Measurements from ENCODE around the gene OCEL1. TPM values are rescaled to one million over a fixed set of nuclear protein-coding genes. Genes with fewer than 3 reads are reported as not detected.

Gene OCEL1
- total and polyA plus RNA-seq, 2 of the 13 experiments (the other 11 are each of a cell fraction or from before 2014, with no cell fraction given), result 10.6 to 17.2 TPM

GRCh38 chr19:17259934-17260333 is 33.9 kb downstream of the OCEL1 start:
- Histone ChIP-seq H3K4me2 (ENCODE audit: low read depth, low read length) (no peak overlapping the region), H3K4me3 (replicated peaks in 1 of 3; ENCODE audit: insufficient read depth in 1 of 3, low read depth in 2 of 3, low read length in 3 of 3) (no peak overlapping the region), H3K79me2 (ENCODE audit: insufficient read depth, low read length) (no peaks in the 10 kb centered on the region), H3K27ac (ENCODE audit: extremely low read length, insufficient read depth, low read length) (no peak overlapping the region), H3K36me3 (replicated peaks in 1 of 2; ENCODE audit: control insufficient read depth in 1 of 2, insufficient read depth in 2 of 2, low read length in 2 of 2) (no peaks in the 10 kb centered on the region), H3K27me3 (ENCODE audit: control insufficient read depth in 1 of 2, insufficient read depth in 2 of 2, low read length in 2 of 2) (no peaks in the 10 kb centered on the region), H3K9me3 (ENCODE audit: low read length) (no peaks in the 10 kb centered on the region), H3K9ac (ENCODE audit: insufficient read depth, low read depth, low read length) (no peak overlapping the region), H4K20me1 (ENCODE audit: insufficient read depth, low read length) (no peaks in the 10 kb centered on the region), H3K4me1 (ENCODE audit: insufficient read depth, low read length) (peaks cover 67% of the 10 kb centered on the region), H2AFZ (ENCODE audit: low read length) (no peak overlapping the region)
- TF ChIP-seq ZGPAT (CRISPR knock-in tag; IDR thresholded peaks at IDR 0.05) (no peak), ZNF232 (CRISPR knock-in tag; IDR thresholded peaks at IDR 0.05; ENCODE audit: borderline replicate concordance) (no peak), MED8 (CRISPR knock-in tag; IDR thresholded peaks at IDR 0.05; ENCODE audit: insufficient replicate concordance) (no peak), SNAPC4 (CRISPR knock-in tag; IDR thresholded peaks at IDR 0.05) (no peak), SRF (IDR thresholded peaks at IDR 0.05; ENCODE audit: low read depth, low read length) (no peak), ELF3 (CRISPR knock-in tag; IDR thresholded peaks at IDR 0.05) (no peak), U2AF2 (IDR thresholded peaks at IDR 0.05; ENCODE audit: low read depth, low read length) (no peak), ZBTB39 (CRISPR knock-in tag; IDR thresholded peaks at IDR 0.05) (no peak), MATR3 (CRISPR knock-in tag; IDR thresholded peaks at IDR 0.05) (no peak), CENPT (CRISPR knock-in tag; IDR thresholded peaks at IDR 0.05; ENCODE audit: low read depth) (no peak), NFE2 (CRISPR knock-in tag; IDR thresholded peaks at IDR 0.05) (no peak), MYC (CRISPR knock-in tag; IDR thresholded peaks at IDR 0.05; ENCODE audit: borderline replicate concordance) (no peak), ZSCAN12 (CRISPR knock-in tag; IDR thresholded peaks at IDR 0.05) (no peak), ZNF468 (CRISPR knock-in tag; IDR thresholded peaks at IDR 0.05) (no peak)
- BruUV-seq (replicated peaks), result no TSS peak
- POLR2A ChIA-PET, result interaction anchor here (2.0 to 3.2 kb wide), 4 partner anchors 11 to 45 kb away, joined by 8 to 18 read pairs (median 10); partner anchors contain the start of gene USE1
- WGBS (ENCODE audit: low lambda C conversion rate), result 17% methylated on average over 1 of the region's 1 CpG
- in situ Hi-C loops (cut with HindIII; ENCODE audit: extremely low pct_ligation_motif_present, low pct_unique_long_range_greater_than_20kb), result no loop called here
- CTCF ChIA-PET (ENCODE audit: low intra/inter-chr PET ratio, low total read pairs), result interaction anchor here (1.3 kb wide), 1 partner anchor 55 kb away, joined by 6 read pairs; no protein-coding TSS in a partner anchor
- ATAC-seq (no peak), DNase-seq (ENCODE audit: low spot score) (no peak), FAIRE-seq (no peak)
- intact Hi-C loops (cut with micrococcal nuclease; ENCODE audit: unreplicated experiment), result loop anchor here (2.0 kb wide), 1 partner anchor 13 kb away; no protein-coding TSS in a partner anchor

Data from HepG2 (cell line).